GM19455 (cell line): Measurements from ENCODE around the gene INTS7.
"Not testable (repeated sequence)": the region's sequence is repeated elsewhere in the genome, so short reads cannot be mapped to it uniquely, and the experiment has no call there.

ENCODE experiments used
- ATAC-seq: cut with Tn5 transposase; IDR thresholded peaks from one replicate; pipeline ENCODE4 v1.9.1; 2021; ENCODE audit not compliant: unreplicated experiment

INTS7 gene

GRCh38 chr1:212039622-212040021 lies 4.3 kb upstream of the INTS7 start:
- ATAC-seq: no peak

GRCh38 chr1:212037900-212038299 lies 2.5 kb upstream of the INTS7 start:
- no peak for ATAC-seq

GRCh38 chr1:212035835-212036605 lies 663 bp upstream of the INTS7 start:
- peak; percentile 15 for ATAC-seq

GRCh38 chr1:212034516-212035122 lies 738 bp downstream of the INTS7 start:
- peak; percentile 7 for ATAC-seq

GRCh38 chr1:212030936-212031528 lies 4.3 kb downstream of the INTS7 start:
- no peak for ATAC-seq

GRCh38 chr1:212027727-212028126 lies 7.6 kb downstream of the INTS7 start:
- ATAC-seq: not testable (repeated sequence)

- no peak for ATAC-seq
Measured at GRCh38 chr1:212024469-212025149, 10.7 kb downstream of the INTS7 start.

GRCh38 chr1:212022908-212023307 lies 12.4 kb downstream of the INTS7 start:
- ATAC-seq: not testable (repeated sequence)

GRCh38 chr1:212021563-212021962 lies 13.8 kb downstream of the INTS7 start:
- no peak for ATAC-seq

- no peak for ATAC-seq
Measured at GRCh38 chr1:212020975-212021374, 14.4 kb downstream of the INTS7 start.

GRCh38 chr1:212013672-212014071 lies 21.7 kb downstream of the INTS7 start:
- no peak for ATAC-seq

GRCh38 chr1:212012034-212012740 lies 23.2 kb downstream of the INTS7 start:
- peak; percentile 88 for ATAC-seq

GRCh38 chr1:212010004-212010403 lies 25.4 kb downstream of the INTS7 start:
- ATAC-seq: no peak

- ATAC-seq: no peak
Measured at GRCh38 chr1:212009561-212009960, 25.8 kb downstream of the INTS7 start.

GRCh38 chr1:212007886-212008285 lies 27.5 kb downstream of the INTS7 start:
- no peak for ATAC-seq

- ATAC-seq: no peak
Measured at GRCh38 chr1:212007178-212007577, 28.2 kb downstream of the INTS7 start.

- no peak for ATAC-seq
Measured at GRCh38 chr1:212004895-212005608, 30.3 kb downstream of the INTS7 start.

GRCh38 chr1:212002536-212002935 lies 32.8 kb downstream of the INTS7 start:
- no peak for ATAC-seq

- not testable (repeated sequence) for ATAC-seq
Measured at GRCh38 chr1:211997426-211997825, 37.9 kb downstream of the INTS7 start.

GRCh38 chr1:211991695-211992094 lies 43.7 kb downstream of the INTS7 start:
- ATAC-seq: no peak
